H9 (cell line): ENCODE data around the gene MAGI1. TPM values are rescaled to one million over a fixed set of nuclear protein-coding genes. Genes with fewer than 3 reads are reported as not detected.
A peak's percentile ranks its signal among the peaks of the same experiment; 100 is the strongest.

ENCODE experiments used
- DNase-seq: peaks from one replicate; pipeline ENCODE4 v3.0.0-alpha.2; 2017
- H2AFZ ChIP-seq: one replicate; pipeline ENCODE4 v1.6.1; 2013; ENCODE audit warnings: mild to moderate bottlenecking, low read length, control low read depth, moderate library complexity
- H2AK5ac ChIP-seq: 2 replicates; pipeline ENCODE4 v1.6.1; 2013; ENCODE audit warnings: low read length, control low read depth, mixed read lengths; ENCODE audit not compliant: insufficient read length
- H2BK120ac ChIP-seq: one replicate; pipeline ENCODE4 v1.6.1; 2013; ENCODE audit warnings: low read depth, mild to moderate bottlenecking, low read length, control low read depth, inconsistent platforms; ENCODE audit not compliant: poor library complexity, severe bottlenecking
- H2BK12ac ChIP-seq: 2 replicates; pipeline ENCODE4 v1.6.1; 2013; ENCODE audit warnings: low read length, control low read depth, mixed read lengths, low read depth; ENCODE audit not compliant: insufficient read length
- H2BK15ac ChIP-seq: 2 replicates; pipeline ENCODE4 v1.6.1; 2013; ENCODE audit warnings: low read depth, low read length, control low read depth
- H2BK20ac ChIP-seq: one replicate; pipeline ENCODE4 v1.6.1; 2013; ENCODE audit warnings: low read depth, mild to moderate bottlenecking, low read length, control low read depth, inconsistent platforms; ENCODE audit not compliant: poor library complexity, severe bottlenecking
- H2BK5ac ChIP-seq: 2 replicates; pipeline ENCODE4 v1.6.1; 2013; ENCODE audit warnings: low read length, control low read depth, mixed read lengths; ENCODE audit not compliant: insufficient read length
- H3K14ac ChIP-seq: 2 replicates; pipeline ENCODE4 v1.6.1; 2013; ENCODE audit warnings: low read length, control low read depth; ENCODE audit not compliant: insufficient read depth
- H3K18ac ChIP-seq: 2 replicates; pipeline ENCODE4 v1.6.1; 2013; ENCODE audit warnings: low read depth, mild to moderate bottlenecking, mixed read lengths, low read length, control low read depth; ENCODE audit not compliant: insufficient read length
- H3K23ac ChIP-seq: 2 replicates; pipeline ENCODE4 v1.6.1; 2013; ENCODE audit warnings: low read length, control low read depth, mixed read lengths, low read depth; ENCODE audit not compliant: insufficient read length
- H3K23me2 ChIP-seq: 2 replicates; pipeline ENCODE4 v1.6.1; 2013; ENCODE audit warnings: low read depth, mild to moderate bottlenecking, mixed read lengths, low read length, control low read depth; ENCODE audit not compliant: insufficient read length, poor library complexity, severe bottlenecking
- H3K27ac ChIP-seq: 2 replicates; pipeline ENCODE4 v1.5.1; 2013; ENCODE audit warnings: low read length, control low read depth, mixed read lengths, low read depth; ENCODE audit not compliant: insufficient read length
- H3K27me3 ChIP-seq: 2 replicates; pipeline ENCODE4 v1.6.1; 2013; ENCODE audit warnings: low read length, control low read depth, inconsistent platforms; ENCODE audit not compliant: insufficient read depth
- H3K4ac ChIP-seq: 2 replicates; pipeline ENCODE4 v1.6.1; 2013; ENCODE audit warnings: low read depth, mild to moderate bottlenecking, control low read depth, inconsistent platforms, low read length, moderate library complexity
- H3K4me1 ChIP-seq: 2 replicates; pipeline ENCODE4 v1.6.1; 2013; ENCODE audit warnings: low read length, control low read depth, inconsistent platforms; ENCODE audit not compliant: insufficient read depth
- H3K4me2 ChIP-seq: 2 replicates; pipeline ENCODE4 v1.6.1; 2013; ENCODE audit warnings: low read length, control low read depth, mixed read lengths; ENCODE audit not compliant: insufficient read length, insufficient read depth
- H3K56ac ChIP-seq: 2 replicates; pipeline ENCODE4 v1.6.1; 2013; ENCODE audit warnings: low read depth, mild to moderate bottlenecking, mixed read lengths, low read length, control low read depth; ENCODE audit not compliant: insufficient read length
- H3K79me1 ChIP-seq: 2 replicates; pipeline ENCODE4 v1.6.1; 2013; ENCODE audit warnings: low read depth, mild to moderate bottlenecking, moderate library complexity, low read length, control low read depth, inconsistent platforms; ENCODE audit not compliant: insufficient read depth, poor library complexity, severe bottlenecking
- H3K79me2 ChIP-seq: 2 replicates; pipeline ENCODE4 v1.6.1; 2013; ENCODE audit warnings: low read length, control low read depth, inconsistent platforms; ENCODE audit not compliant: insufficient read depth
- H3K9ac ChIP-seq: 2 replicates; pipeline ENCODE4 v1.6.1; 2013; ENCODE audit warnings: low read length, control low read depth, mixed read lengths; ENCODE audit not compliant: insufficient read length; ENCODE audit errors: extremely low read depth
- H3K9me3 ChIP-seq: one replicate; pipeline ENCODE4 v1.6.1; 2013; ENCODE audit warnings: low read depth, low read length, inconsistent platforms; ENCODE audit not compliant: control insufficient read depth
- H3T11ph ChIP-seq: one replicate; pipeline ENCODE4 v1.6.1; 2013; ENCODE audit warnings: mild to moderate bottlenecking, low read length, control low read depth, inconsistent platforms
- H4K20me1 ChIP-seq: one replicate; pipeline ENCODE4 v1.6.1; 2013; ENCODE audit not compliant: control insufficient read depth, insufficient read length, insufficient read depth
- H4K5ac ChIP-seq: 2 replicates; pipeline ENCODE4 v1.6.1; 2013; ENCODE audit warnings: low read depth, mild to moderate bottlenecking, mixed read lengths, low read length, control low read depth; ENCODE audit not compliant: insufficient read length
- H4K8ac ChIP-seq: replicated peaks from 2 replicates; pipeline ENCODE4 v1.6.1; 2013; ENCODE audit warnings: low read length, control low read depth, mixed read lengths, low read depth; ENCODE audit not compliant: insufficient read length
- H4K91ac ChIP-seq: 2 replicates; pipeline ENCODE4 v1.6.1; 2013; ENCODE audit warnings: low read depth, mild to moderate bottlenecking, moderate library complexity, mixed read lengths, low read length, control low read depth; ENCODE audit not compliant: insufficient read length
- H3K27ac Mint-ChIP-seq, 3 experiments: 2 replicates in 2 of 3; 3 replicates in 1 of 3; pipeline ENCODE4 v1.8.0; 2020 to 2021; ENCODE audit warnings: mixed read lengths in 3 of 3, mild to moderate bottlenecking in 1 of 3, moderate library complexity in 1 of 3
- H3K27me3 Mint-ChIP-seq: 2 replicates; pipeline ENCODE4 v1.8.0; 2021; ENCODE audit warnings: low read depth, mild to moderate bottlenecking, moderate library complexity, mixed read lengths
- H3K36me3 Mint-ChIP-seq, 3 experiments: 2 replicates in 2 of 3; 3 replicates in 1 of 3; pipeline ENCODE4 v1.8.0; 2020 to 2021; ENCODE audit warnings: low read depth in 3 of 3, mixed read lengths in 3 of 3; ENCODE audit not compliant: insufficient read depth in 1 of 3
- H3K4me1 Mint-ChIP-seq, 2 experiments: 2 replicates each; pipeline ENCODE4 v1.8.0; 2020; ENCODE audit warnings: mixed read lengths in 2 of 2
- H3K4me3 Mint-ChIP-seq, 2 experiments: 2 replicates in 1 of 2; 3 replicates in 1 of 2; pipeline ENCODE4 v1.8.0; 2020 to 2021; ENCODE audit warnings: mild to moderate bottlenecking in 2 of 2, mixed read lengths in 2 of 2, moderate library complexity in 1 of 2
- H3K9me3 Mint-ChIP-seq, 2 experiments: 2 replicates in 1 of 2; 3 replicates in 1 of 2; pipeline ENCODE4 v1.8.0; 2020; ENCODE audit warnings: mild to moderate bottlenecking in 2 of 2, mixed read lengths in 2 of 2, moderate library complexity in 1 of 2
- WGBS: extraction: QIAGEN DNeasy Blood & Tissue Kit; methylation state at CpG from one replicate; pipeline ENCODE4 v1.1.7; 2013; ENCODE audit warnings: missing lambda C conversion rate, low lambda C conversion rate, mixed read lengths; ENCODE audit not compliant: insufficient read length; ENCODE audit errors: extremely low coverage; 5-methylcytosine and 5-hydroxymethylcytosine counted together
- total RNA-seq: library from RNA; stranded (reverse); gene quantifications from 2 replicates; pipeline ENCODE4 v1.2.1, GENCODE V29; 2021
- TF ChIP-seq, protein P1 (sequence below): fragments of 200-600 bp; sonication (generic); conservative IDR thresholded peaks from 3 replicates; pipeline ENCODE4 v1.8.0; 2021; ENCODE audit warnings: antibody characterized with exemption, mild to moderate bottlenecking

The MAGI1 gene
- total RNA-seq, 1 experiment from 2014 or later, result 65.7 TPM

DNA sequence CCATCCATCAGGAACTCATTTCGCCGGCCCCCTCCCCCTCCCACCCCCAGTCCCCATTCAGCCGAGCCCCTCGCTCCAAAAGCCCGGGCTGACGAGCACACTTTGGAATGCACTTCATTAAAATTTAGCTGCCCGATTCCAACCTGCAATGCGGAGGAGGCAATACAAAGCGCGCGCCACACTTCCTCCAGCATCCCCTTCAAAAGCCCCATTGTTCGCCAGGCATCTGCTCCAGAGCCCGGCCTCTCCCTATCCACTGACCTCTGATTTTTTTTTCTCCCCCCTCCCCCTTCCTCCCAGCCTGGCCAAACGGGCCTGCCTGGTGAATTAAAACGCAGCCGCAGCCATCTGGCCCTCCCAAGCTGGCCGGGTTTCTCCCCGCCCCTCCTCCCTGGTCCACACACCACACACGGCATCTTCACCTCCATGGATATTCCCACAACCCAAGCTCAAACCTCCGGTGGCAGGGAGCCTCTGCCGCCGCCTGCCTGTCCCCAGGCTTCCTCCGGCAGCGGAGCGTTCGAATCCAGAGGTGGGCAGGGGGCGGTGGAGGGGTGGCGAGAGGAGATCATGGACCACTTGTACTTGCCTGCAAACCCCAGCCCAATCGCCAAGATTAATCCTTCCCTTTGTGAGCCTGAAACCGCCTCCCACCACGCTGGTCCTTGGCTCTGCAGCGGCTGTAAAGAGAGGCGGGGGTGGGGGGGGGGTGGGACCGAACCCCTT, 441.3 kb downstream of the MAGI1 start:
- peak overlapping the region; percentile 85 for H3K27ac ChIP-seq
- no peak overlapping the region for H2AFZ ChIP-seq

More for the DNA sequence above, 441.3 kb downstream of the MAGI1 start:
- H3K9ac ChIP-seq, result peak overlapping the region; percentile 79
- no peak overlapping the region for H2AK5ac ChIP-seq
- H2BK15ac ChIP-seq, result no peak overlapping the region
- Mint-ChIP-seq H3K9me3 (no peaks in the 10 kb centered on the region), H3K4me1 (peaks cover 53 to 60% of the 10 kb centered on the region in 2 experiments), H3K27ac (peak overlapping the region; percentile 99), H3K4me3 (peak overlapping the region; percentile 82 to 87), H3K27me3 (no peaks in the 10 kb centered on the region), H3K36me3 (no peaks in the 10 kb centered on the region)
- peak overlapping the region; percentile 29 for H4K5ac ChIP-seq
- H4K20me1 ChIP-seq, result no peaks in the 10 kb centered on the region
- peak overlapping the region; percentile 91 for H2BK120ac ChIP-seq
- WGBS, result no CpG with 5 or more reads among the region's 34 CpGs
- H2BK20ac ChIP-seq, result peak overlapping the region; percentile 60
- H3K79me1 ChIP-seq, result no peaks in the 10 kb centered on the region
- peak overlapping the region; percentile 56 for H3T11ph ChIP-seq
- peak overlapping the region; percentile 87 for H3K18ac ChIP-seq
- no peak overlapping the region for H3K23ac ChIP-seq
- no peak overlapping the region for H3K56ac ChIP-seq
- no peak overlapping the region for H4K8ac ChIP-seq
- peaks cover 4% of the 10 kb centered on the region; the same call in 1 of the 2 replicates for H3K79me2 ChIP-seq
- no peaks in the 10 kb centered on the region for H3K9me3 ChIP-seq
- H2BK12ac ChIP-seq, result no peak overlapping the region
- H2BK5ac ChIP-seq, result no peak overlapping the region
- peak overlapping the region; percentile 88 for H3K14ac ChIP-seq
- H3K4me2 ChIP-seq, result peak overlapping the region; percentile 93
- no peaks in the 10 kb centered on the region for H3K4me1 ChIP-seq
- TF ChIP-seq, protein P1, sequence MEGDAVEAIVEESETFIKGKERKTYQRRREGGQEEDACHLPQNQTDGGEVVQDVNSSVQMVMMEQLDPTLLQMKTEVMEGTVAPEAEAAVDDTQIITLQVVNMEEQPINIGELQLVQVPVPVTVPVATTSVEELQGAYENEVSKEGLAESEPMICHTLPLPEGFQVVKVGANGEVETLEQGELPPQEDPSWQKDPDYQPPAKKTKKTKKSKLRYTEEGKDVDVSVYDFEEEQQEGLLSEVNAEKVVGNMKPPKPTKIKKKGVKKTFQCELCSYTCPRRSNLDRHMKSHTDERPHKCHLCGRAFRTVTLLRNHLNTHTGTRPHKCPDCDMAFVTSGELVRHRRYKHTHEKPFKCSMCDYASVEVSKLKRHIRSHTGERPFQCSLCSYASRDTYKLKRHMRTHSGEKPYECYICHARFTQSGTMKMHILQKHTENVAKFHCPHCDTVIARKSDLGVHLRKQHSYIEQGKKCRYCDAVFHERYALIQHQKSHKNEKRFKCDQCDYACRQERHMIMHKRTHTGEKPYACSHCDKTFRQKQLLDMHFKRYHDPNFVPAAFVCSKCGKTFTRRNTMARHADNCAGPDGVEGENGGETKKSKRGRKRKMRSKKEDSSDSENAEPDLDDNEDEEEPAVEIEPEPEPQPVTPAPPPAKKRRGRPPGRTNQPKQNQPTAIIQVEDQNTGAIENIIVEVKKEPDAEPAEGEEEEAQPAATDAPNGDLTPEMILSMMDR, result no peak
- DNase-seq, result peak; percentile 93
- H3K4ac ChIP-seq, result peak overlapping the region; percentile 59; the same call in 1 of the 2 replicates
- H4K91ac ChIP-seq, result peak overlapping the region; percentile 77
- H3K23me2 ChIP-seq, result peaks cover 8% of the 10 kb centered on the region
- no peaks in the 10 kb centered on the region for H3K27me3 ChIP-seq
